Upper lobe of right lung (tissue), 1 donor: ENCODE data around the gene ROR2. TPM values are rescaled to one million over a fixed set of nuclear protein-coding genes. Genes with fewer than 3 reads are reported as not detected.
A peak's percentile ranks its signal among the peaks of the same experiment; 100 is the strongest.

ENCODE experiments used
- ATAC-seq: fragments of 200-7000 bp; cut with Tn5 transposase; one replicate; pipeline ENCODE4 v1.9.1; 2020; ENCODE audit warnings: mild to moderate bottlenecking, moderate library complexity
- DNase-seq: peaks from one replicate; pipeline ENCODE4 v3.0.0-alpha.2; 2020
- H3K27ac ChIP-seq: fragments of 200-600 bp; one replicate; pipeline ENCODE4 v1.8.0; 2022
- H3K27me3 ChIP-seq: fragments of 200-600 bp; one replicate; pipeline ENCODE4 v1.8.0; 2022; ENCODE audit warnings: mild to moderate bottlenecking
- H3K36me3 ChIP-seq: fragments of 200-600 bp; one replicate; pipeline ENCODE4 v1.8.0; 2022
- H3K4me1 ChIP-seq: fragments of 200-600 bp; one replicate; pipeline ENCODE4 v1.8.0; 2022
- H3K4me3 ChIP-seq: fragments of 200-600 bp; one replicate; pipeline ENCODE4 v1.8.0; 2022; ENCODE audit warnings: mild to moderate bottlenecking
- H3K9me3 ChIP-seq: fragments of 200-600 bp; one replicate; pipeline ENCODE4 v1.8.0; 2022
- CTCF ChIP-seq: fragments of 200-600 bp; IDR thresholded peaks from one replicate; pipeline ENCODE4 v1.8.0; 2022; ENCODE audit warnings: antibody characterized with exemption
- intact Hi-C: fragments of 100-400 bp; cut with DNase I; formaldehyde crosslinking; loops from one replicate; pipeline ENCODE4 v1.11.0; 2022
- microRNA-seq: library from miRNA; unstranded; fragments of <30 nt; microRNA quantifications from one replicate; pipeline ENCODE4 v1.2.0, GENCODE V29; 2020; ENCODE audit warnings: borderline microRNAs expressed
- total RNA-seq: library from RNA; stranded (reverse); fragmentation: NEBNext Ultra II Directional; extraction: Animal tissue kit (Norgen Biotek cat#: 25700); gene quantifications from one replicate; pipeline ENCODE4 v1.2.1, GENCODE V29; 2021
- donor health status: DM: no; HTN: yes; CAD: no; lungs with severe emphysema.

The ROR2 gene
- total RNA-seq, 1 donor from 2014 or later, result 5.5 TPM

DNA sequence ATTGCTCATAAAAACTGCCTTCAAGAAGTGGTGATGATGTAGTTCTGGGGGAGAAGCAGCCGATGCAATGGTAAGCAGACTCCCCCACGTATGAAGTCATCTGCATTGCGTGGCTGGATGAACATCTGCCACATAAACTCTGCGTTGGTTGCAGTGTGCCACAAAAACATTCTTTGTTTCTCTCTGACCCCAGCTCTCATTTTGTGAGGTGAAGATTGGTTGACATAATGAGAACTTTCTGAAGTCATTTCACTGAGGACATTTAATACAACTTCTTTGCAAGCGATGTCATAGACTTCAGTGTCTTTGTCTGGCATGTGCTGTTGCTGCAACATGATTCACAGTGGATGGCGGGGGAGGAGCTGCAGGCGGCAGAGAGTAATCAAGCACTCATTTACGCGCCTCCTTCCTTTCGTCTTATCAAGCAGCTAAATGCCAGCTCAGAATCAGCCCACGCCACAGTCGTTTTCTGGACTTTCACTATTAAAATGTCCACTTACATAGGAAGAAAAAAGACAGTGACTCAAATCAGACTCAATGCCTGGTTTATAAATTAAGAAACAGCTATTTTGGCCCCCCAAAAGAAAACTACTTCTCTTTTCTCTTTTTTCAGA lies 434.8 kb downstream of the ROR2 start:
- intact Hi-C loops, result no loop called here
- H3K27ac ChIP-seq, result no peak overlapping the region
- no peaks in the 10 kb centered on the region for H3K4me1 ChIP-seq
- H3K9me3 ChIP-seq, result no peaks in the 10 kb centered on the region
- DNase-seq, result no peak
- peak; percentile 41 for ATAC-seq
- no peaks in the 10 kb centered on the region for H3K27me3 ChIP-seq
- H3K4me3 ChIP-seq, result no peak overlapping the region
- no peak for TF ChIP-seq CTCF
- H3K36me3 ChIP-seq, result no peaks in the 10 kb centered on the region

Small RNA genes within 50 kb of the gene (microRNA-seq; reads per million reads assigned to microRNA genes)
- gene MIR3910-1 (not detected), gene MIR3910-2 (not detected)

Other genes with a start within 250 kb of the ROR2 start
- 66.5 TPM for gene SPTLC1, start 165.2 kb upstream of the ROR2 start, total RNA-seq